PFSK-1 (cell line): ENCODE measurements around the gene GLI1.

Experiments
- FOXP2 ChIP-seq: optimal IDR thresholded peaks from 2 replicates; pipeline ENCODE3; 2011; ENCODE audit warnings: borderline replicate concordance, control low read depth, inconsistent platforms; ENCODE audit not compliant: insufficient read depth; ENCODE audit errors: extremely low read length, extremely low read depth
- POLR2AphosphoS5 ChIP-seq: IDR thresholded peaks from 2 replicates; pipeline ENCODE4 v1.6.1; 2012; ENCODE audit warnings: low read depth, mild to moderate bottlenecking, control low read depth, low read length, moderate library complexity
- SIN3A ChIP-seq: IDR thresholded peaks from 2 replicates; pipeline ENCODE4 v1.6.1; 2012; ENCODE audit warnings: mild to moderate bottlenecking, low read length, moderate library complexity, borderline replicate concordance; ENCODE audit not compliant: insufficient read depth
- TAF1 ChIP-seq: IDR thresholded peaks from 2 replicates; pipeline ENCODE4 v1.6.1; 2012; ENCODE audit warnings: low read length, control low read depth, borderline replicate concordance; ENCODE audit not compliant: insufficient read depth
- TF ChIP-seq, protein P1 (sequence below), 2 experiments: IDR thresholded peaks; 2 replicates each; pipeline versions ENCODE4 v1.6.1 to v1.8.0; 2011 to 2012; ENCODE audit warnings: low read depth in 2 of 2, low read length in 2 of 2, control low read depth in 1 of 2, inconsistent platforms in 1 of 2, mild to moderate bottlenecking in 1 of 2, moderate library complexity in 1 of 2; ENCODE audit not compliant: insufficient read depth in 1 of 2

Gene GLI1

DNA sequence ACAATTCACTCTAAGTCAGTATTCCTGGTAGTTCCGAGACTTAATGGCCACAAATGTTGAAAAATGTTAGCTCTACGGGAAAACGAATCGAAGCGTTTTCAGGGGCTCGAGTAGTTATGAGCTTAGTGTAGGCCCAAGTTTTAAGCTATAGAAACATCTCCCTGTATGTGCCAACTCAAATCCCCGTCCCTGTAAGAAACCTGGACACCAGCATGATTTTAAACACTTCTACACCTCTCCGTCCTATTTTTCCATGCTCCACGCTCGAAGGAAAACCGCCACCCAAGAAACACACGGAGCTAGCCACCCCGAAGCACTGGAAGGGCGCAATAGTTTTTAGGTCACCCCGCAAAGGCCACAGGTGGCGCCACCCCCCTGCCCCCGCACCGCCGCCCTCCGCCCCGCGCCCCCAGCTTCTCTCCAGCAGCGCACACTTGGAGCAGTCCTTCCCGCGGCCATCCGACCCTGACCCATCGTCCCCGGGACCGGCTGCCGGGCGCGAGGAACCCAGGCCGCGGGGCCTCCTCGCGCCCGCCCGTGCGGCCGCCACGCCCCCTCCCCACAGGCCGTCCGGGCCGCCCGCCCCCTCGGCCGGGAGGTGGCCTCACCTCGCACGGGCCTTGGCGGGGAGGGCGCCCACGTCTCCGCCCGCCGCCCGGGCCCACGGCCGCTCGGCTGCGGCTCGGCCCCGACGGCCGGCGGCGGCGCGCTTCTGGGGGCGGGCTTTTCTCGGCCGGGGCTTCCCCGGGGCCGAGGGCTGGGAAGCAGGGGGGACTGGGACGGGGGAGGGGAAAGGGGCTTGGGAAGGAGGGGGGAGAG is 29.3 kb upstream of the GLI1 start:
- 0 out of 2 replicates have a peak, but pooled peaks have one; percentile 32 for TF ChIP-seq SIN3A
- TF ChIP-seq, protein P1, sequence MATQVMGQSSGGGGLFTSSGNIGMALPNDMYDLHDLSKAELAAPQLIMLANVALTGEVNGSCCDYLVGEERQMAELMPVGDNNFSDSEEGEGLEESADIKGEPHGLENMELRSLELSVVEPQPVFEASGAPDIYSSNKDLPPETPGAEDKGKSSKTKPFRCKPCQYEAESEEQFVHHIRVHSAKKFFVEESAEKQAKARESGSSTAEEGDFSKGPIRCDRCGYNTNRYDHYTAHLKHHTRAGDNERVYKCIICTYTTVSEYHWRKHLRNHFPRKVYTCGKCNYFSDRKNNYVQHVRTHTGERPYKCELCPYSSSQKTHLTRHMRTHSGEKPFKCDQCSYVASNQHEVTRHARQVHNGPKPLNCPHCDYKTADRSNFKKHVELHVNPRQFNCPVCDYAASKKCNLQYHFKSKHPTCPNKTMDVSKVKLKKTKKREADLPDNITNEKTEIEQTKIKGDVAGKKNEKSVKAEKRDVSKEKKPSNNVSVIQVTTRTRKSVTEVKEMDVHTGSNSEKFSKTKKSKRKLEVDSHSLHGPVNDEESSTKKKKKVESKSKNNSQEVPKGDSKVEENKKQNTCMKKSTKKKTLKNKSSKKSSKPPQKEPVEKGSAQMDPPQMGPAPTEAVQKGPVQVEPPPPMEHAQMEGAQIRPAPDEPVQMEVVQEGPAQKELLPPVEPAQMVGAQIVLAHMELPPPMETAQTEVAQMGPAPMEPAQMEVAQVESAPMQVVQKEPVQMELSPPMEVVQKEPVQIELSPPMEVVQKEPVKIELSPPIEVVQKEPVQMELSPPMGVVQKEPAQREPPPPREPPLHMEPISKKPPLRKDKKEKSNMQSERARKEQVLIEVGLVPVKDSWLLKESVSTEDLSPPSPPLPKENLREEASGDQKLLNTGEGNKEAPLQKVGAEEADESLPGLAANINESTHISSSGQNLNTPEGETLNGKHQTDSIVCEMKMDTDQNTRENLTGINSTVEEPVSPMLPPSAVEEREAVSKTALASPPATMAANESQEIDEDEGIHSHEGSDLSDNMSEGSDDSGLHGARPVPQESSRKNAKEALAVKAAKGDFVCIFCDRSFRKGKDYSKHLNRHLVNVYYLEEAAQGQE (IDR thresholded peaks at IDR 0.05; ENCODE audit: insufficient read depth in 1 of 2, low read depth in 2 of 2, low read length in 2 of 2) = no peak

DNA sequence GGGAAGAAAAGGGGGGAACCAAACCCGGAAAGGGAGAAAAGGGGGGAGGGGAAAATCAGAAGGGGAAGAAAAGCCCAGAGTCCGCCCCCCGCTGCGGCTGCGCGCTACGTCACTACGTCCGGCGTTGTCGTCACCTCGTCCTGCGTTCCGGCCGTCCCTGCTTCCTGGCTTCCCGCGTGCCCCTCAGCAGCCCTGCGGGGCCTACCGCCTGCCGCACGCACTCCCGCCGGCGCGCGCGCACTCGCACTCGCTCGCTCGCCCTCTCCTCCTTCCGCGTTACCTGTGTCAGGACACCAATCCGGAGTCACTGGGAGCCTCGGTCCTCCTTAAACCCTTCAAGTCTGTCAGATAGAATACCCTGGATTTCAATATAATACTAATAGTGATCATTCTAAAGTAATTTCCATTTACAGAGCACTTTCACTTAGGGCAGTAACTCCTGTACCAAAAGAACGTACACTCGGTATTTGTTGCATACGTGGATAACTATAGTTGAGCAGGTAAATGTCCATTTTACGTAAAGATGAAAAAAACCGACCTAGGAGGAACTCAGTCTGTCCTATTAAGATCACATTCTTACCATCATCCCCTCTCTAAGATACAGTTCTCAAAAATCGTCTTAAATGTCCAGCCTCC is 28.5 kb upstream of the GLI1 start, which contains the start of gene R3HDM2:
TSS of gene R3HDM2 (minus strand) at position 113 of the 636 bp plus-strand sequence. CDS start 120,615 bp downstream, outside the sequence.
- TF ChIP-seq TAF1 = peak; percentile 86; the same call in 1 of the 2 replicates
- peak; percentile 96 for TF ChIP-seq POLR2AphosphoS5
- no peak for TF ChIP-seq SIN3A
- peak; percentile 96 for TF ChIP-seq FOXP2
- TF ChIP-seq, protein P1 (IDR thresholded peaks at IDR 0.05; ENCODE audit: insufficient read depth in 1 of 2, low read depth in 2 of 2, low read length in 2 of 2) = 0 out of 4 replicates have a peak, but pooled peaks of 1 of the 2 experiments have one; percentile 24

DNA sequence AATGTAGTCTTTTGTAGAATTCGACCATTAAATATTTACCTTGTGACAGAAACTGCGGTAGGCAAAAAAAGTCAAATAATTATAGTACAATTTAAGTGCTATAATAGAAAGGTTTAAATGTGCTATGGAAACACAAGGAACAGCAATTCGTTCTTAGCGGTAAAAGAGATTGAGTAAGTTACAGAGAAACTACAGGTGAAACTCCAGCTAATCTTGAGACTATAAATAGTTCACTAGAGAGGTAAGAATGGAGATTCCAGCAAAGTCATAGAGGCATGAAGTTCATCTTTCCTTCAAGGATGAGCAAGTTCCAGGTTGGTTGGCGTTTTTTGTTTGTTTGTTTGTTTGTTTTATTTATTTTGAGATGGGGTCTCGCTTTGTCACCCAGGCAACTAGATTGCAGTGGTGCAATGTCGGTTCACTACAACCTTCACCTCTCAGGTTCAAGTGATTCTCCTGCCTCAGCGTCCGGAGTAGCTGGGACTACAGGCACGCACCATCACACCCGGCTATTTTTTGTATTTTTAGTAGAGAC is 27.9 kb upstream of the GLI1 start:
- no peak for TF ChIP-seq SIN3A
- no peak for TF ChIP-seq FOXP2
- no peak for TF ChIP-seq TAF1
- TF ChIP-seq POLR2AphosphoS5 = no peak
- TF ChIP-seq, protein P1 (IDR thresholded peaks at IDR 0.05; ENCODE audit: insufficient read depth in 1 of 2, low read depth in 2 of 2, low read length in 2 of 2) = no peak

DNA sequence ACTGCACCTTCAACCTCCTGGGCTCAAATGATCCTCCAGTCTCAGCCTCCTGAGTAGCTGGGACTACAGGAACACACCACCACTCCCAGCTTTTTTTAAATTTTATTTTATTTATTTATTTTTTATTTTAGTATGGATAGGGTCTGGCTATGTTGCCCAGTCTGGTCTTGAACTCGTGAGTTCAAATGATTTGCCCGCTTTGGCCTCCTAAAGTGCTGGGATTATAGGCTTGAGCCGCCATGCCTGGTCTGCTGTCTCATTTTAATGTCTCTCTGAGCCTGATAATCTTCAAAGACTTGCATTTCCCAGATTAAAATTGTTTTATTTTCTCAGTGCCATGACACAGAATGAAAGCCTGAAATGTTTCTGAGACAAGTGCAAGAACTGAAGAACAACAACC is 26.2 kb upstream of the GLI1 start:
- TF ChIP-seq, protein P1 (IDR thresholded peaks at IDR 0.05; ENCODE audit: insufficient read depth in 1 of 2, low read depth in 2 of 2, low read length in 2 of 2) = no peak
- TF ChIP-seq SIN3A = no peak
- no peak for TF ChIP-seq POLR2AphosphoS5
- TF ChIP-seq TAF1 = no peak
- TF ChIP-seq FOXP2 = no peak
